ENCODE measurements around the gene N4BP2.
"Not testable (repeated sequence)": the region's sequence is repeated elsewhere in the genome, so short reads cannot be mapped to it uniquely, and the experiment has no call there.

The N4BP2 gene

GRCh38 chr4:40099010-40099409, 42.4 kb downstream of the N4BP2 start:
- Histone ChIP-seq H3K9ac (ENCODE audit: low read length) (no peak overlapping the region), H3K79me1 (replicated peaks; ENCODE audit: low read length, poor library complexity, severe bottlenecking) (peaks cover 11% of the 10 kb centered on the region), H2BK120ac (ENCODE audit: low read depth, low read length) (no peak overlapping the region), H3K9me3 (ENCODE audit: control insufficient read depth, low read length) (no peaks in the 10 kb centered on the region), H3K14ac (ENCODE audit: low read length in 2 of 2) (no peak overlapping the region), H3K4ac (ENCODE audit: low read depth in 1 of 2, low read length in 2 of 2) (no peak overlapping the region), H3K18ac (ENCODE audit: low read depth in 1 of 2, low read length in 2 of 2) (no peak overlapping the region), H4K91ac (ENCODE audit: low read length) (no peak overlapping the region), H2BK15ac (ENCODE audit: low read depth, poor library complexity, severe bottlenecking) (no peak overlapping the region), H2BK5ac (ENCODE audit: low read depth, low read length, poor library complexity, severe bottlenecking) (no peak overlapping the region), H3K4me3 (ENCODE audit: insufficient read depth in 1 of 2, low read depth in 1 of 2, low read length in 2 of 2) (no peak overlapping the region), H3K36me3 (ENCODE audit: control insufficient read depth in 1 of 2, insufficient read depth in 2 of 2, low read depth in 1 of 2, low read length in 2 of 2) (peaks cover 0 to 2% of the 10 kb centered on the region in 2 experiments), H3K4me1 (ENCODE audit: control insufficient read depth, insufficient read depth, low read depth, low read length) (no peaks in the 10 kb centered on the region), H4K8ac (ENCODE audit: low read length) (no peak overlapping the region), H3K4me2 (ENCODE audit: low read length, poor library complexity, severe bottlenecking) (no peak overlapping the region), H3K23ac (ENCODE audit: low read length in 2 of 2) (no peak overlapping the region), H3K27me3 (ENCODE audit: control insufficient read depth in 1 of 2, insufficient read depth in 1 of 2, low read length in 2 of 2) (no peaks in the 10 kb centered on the region), H2AFZ (ENCODE audit: low read depth, low read length) (no peak overlapping the region), H2AK5ac (ENCODE audit: low read length, severe bottlenecking) (no peak overlapping the region), H2BK12ac (ENCODE audit: low read length in 2 of 2) (no peak overlapping the region), H3K27ac (ENCODE audit: low read length, poor library complexity, severe bottlenecking) (no peak overlapping the region)
- over 99% methylated on average over 8 of the region's 8 CpGs for WGBS
- no peak for DNase-seq

- H3K27ac ChIP-seq (ENCODE audit: low read length, poor library complexity, severe bottlenecking); H4K8ac ChIP-seq (ENCODE audit: low read length); H2BK15ac ChIP-seq (ENCODE audit: low read depth, poor library complexity, severe bottlenecking); H2BK5ac ChIP-seq (ENCODE audit: low read depth, low read length, poor library complexity, severe bottlenecking); H3K4me3 ChIP-seq (ENCODE audit: insufficient read depth in 1 of 2, low read depth in 1 of 2, low read length in 2 of 2); H3K9me3 ChIP-seq (ENCODE audit: control insufficient read depth, low read length); H3K4ac ChIP-seq (ENCODE audit: low read depth in 1 of 2, low read length in 2 of 2); H3K18ac ChIP-seq (ENCODE audit: low read depth in 1 of 2, low read length in 2 of 2); H2BK12ac ChIP-seq (ENCODE audit: low read length in 2 of 2); H2BK120ac ChIP-seq (ENCODE audit: low read depth, low read length); H3K27me3 ChIP-seq (ENCODE audit: control insufficient read depth in 1 of 2, insufficient read depth in 1 of 2, low read length in 2 of 2); H2AK5ac ChIP-seq (ENCODE audit: low read length, severe bottlenecking); H3K14ac ChIP-seq (ENCODE audit: low read length in 2 of 2); DNase-seq; H3K9ac ChIP-seq (ENCODE audit: low read length); H3K4me2 ChIP-seq (ENCODE audit: low read length, poor library complexity, severe bottlenecking); H3K36me3 ChIP-seq (ENCODE audit: control insufficient read depth in 1 of 2, insufficient read depth in 2 of 2, low read depth in 1 of 2, low read length in 2 of 2); H4K91ac ChIP-seq (ENCODE audit: low read length); H3K23ac ChIP-seq (ENCODE audit: low read length in 2 of 2); H2AFZ ChIP-seq (ENCODE audit: low read depth, low read length); H3K79me1 ChIP-seq (replicated peaks; ENCODE audit: low read length, poor library complexity, severe bottlenecking); H3K4me1 ChIP-seq (ENCODE audit: control insufficient read depth, insufficient read depth, low read depth, low read length): not testable (repeated sequence)
- WGBS = 98% methylated on average over 4 of the region's 4 CpGs
These were observed 50.5 kb downstream of the N4BP2 start for GRCh38 chr4:40107150-40107549.

DNA sequence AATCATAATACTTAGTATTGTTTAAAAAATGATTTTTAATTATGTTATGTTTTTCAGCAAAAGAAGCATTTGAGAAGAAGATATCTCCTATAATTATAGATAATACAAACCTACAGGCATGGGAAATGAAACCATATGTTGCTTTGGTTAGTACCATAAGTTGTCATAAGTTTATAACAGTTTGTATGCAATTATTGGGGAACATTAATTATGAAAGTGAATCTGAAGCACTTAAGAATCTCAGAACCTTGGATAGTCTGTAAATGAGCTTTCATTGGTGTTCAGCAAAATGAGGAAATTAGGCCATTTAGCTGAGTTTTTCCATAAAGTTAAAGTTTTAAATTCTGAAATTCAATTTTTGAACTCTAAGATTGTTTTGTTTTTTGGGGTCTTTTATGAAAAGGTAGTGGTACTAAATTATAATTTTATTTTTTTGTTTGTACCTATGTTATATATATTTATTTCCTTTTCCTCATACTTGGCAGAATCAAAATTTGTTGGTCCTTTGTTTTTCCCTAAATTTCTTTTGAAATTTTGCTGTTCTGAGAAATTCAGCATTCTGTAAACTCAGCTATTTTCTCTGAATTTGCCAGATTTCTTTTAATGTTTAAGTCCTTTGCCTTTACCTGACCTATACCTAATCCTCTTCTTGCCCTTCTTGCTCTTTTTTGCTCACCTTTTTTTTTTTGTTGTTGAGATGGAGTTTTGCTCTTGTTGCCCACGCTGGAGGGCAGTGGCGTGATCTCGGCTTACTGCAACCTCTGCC, 55.6 kb downstream of the N4BP2 start:
- H3K18ac ChIP-seq (ENCODE audit: low read depth in 1 of 2, low read length in 2 of 2) = no peak overlapping the region
- no peaks in the 10 kb centered on the region for H3K27me3 ChIP-seq (ENCODE audit: control insufficient read depth in 1 of 2, insufficient read depth in 1 of 2, low read length in 2 of 2)
- H3K4me1 ChIP-seq (ENCODE audit: control insufficient read depth, insufficient read depth, low read depth, low read length) = no peaks in the 10 kb centered on the region
- no peak for DNase-seq
- no peak overlapping the region for H3K23ac ChIP-seq (ENCODE audit: low read length in 2 of 2)
- no peak overlapping the region for H4K8ac ChIP-seq (ENCODE audit: low read length)
- no peak overlapping the region for H2BK120ac ChIP-seq (ENCODE audit: low read depth, low read length)
- peaks cover 3 to 7% of the 10 kb centered on the region in 2 experiments for H3K36me3 ChIP-seq (ENCODE audit: control insufficient read depth in 1 of 2, insufficient read depth in 2 of 2, low read depth in 1 of 2, low read length in 2 of 2)
- H2AFZ ChIP-seq (ENCODE audit: low read depth, low read length) = no peak overlapping the region
- H3K4me2 ChIP-seq (ENCODE audit: low read length, poor library complexity, severe bottlenecking) = no peak overlapping the region
- no peak overlapping the region for H3K4ac ChIP-seq (ENCODE audit: low read depth in 1 of 2, low read length in 2 of 2)
- H2BK15ac ChIP-seq (ENCODE audit: low read depth, poor library complexity, severe bottlenecking) = no peak overlapping the region
- H3K79me1 ChIP-seq (replicated peaks; ENCODE audit: low read length, poor library complexity, severe bottlenecking) = no peaks in the 10 kb centered on the region
- H2AK5ac ChIP-seq (ENCODE audit: low read length, severe bottlenecking) = no peak overlapping the region
- no peak overlapping the region for H2BK12ac ChIP-seq (ENCODE audit: low read length in 2 of 2)
- H3K9ac ChIP-seq (ENCODE audit: low read length) = no peak overlapping the region
- no peaks in the 10 kb centered on the region for H3K9me3 ChIP-seq (ENCODE audit: control insufficient read depth, low read length)
- no peak overlapping the region for H3K14ac ChIP-seq (ENCODE audit: low read length in 2 of 2)
- WGBS = 98% methylated on average over 3 of the region's 3 CpGs
- H3K27ac ChIP-seq (ENCODE audit: low read length, poor library complexity, severe bottlenecking) = no peak overlapping the region
- no peak overlapping the region for H2BK5ac ChIP-seq (ENCODE audit: low read depth, low read length, poor library complexity, severe bottlenecking)
- H4K91ac ChIP-seq (ENCODE audit: low read length) = no peak overlapping the region
- H3K4me3 ChIP-seq (ENCODE audit: insufficient read depth in 1 of 2, low read depth in 1 of 2, low read length in 2 of 2) = no peak overlapping the region

DNA sequence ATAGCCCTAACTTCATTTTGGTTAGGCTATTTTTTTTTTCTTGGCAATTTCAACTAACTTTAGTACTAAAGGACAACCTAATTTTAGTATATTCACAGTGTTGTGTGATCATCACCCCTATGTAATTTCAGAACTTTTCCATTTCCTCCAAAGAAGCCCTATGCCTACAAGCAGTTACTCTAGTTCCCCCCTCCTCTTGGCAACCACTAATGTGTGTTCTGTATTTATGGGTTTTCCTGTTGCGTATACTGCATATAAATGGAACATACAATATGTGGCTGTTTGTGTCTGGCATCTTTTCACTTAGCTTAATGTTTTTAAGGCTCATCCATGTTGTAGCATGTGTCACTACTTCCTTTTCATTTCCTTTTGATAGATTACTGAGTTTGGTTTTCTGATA, 57.6 kb downstream of the N4BP2 start:
- H3K23ac ChIP-seq (ENCODE audit: low read length in 2 of 2) = no peak overlapping the region
- peaks cover 3 to 7% of the 10 kb centered on the region in 2 experiments for H3K36me3 ChIP-seq (ENCODE audit: control insufficient read depth in 1 of 2, insufficient read depth in 2 of 2, low read depth in 1 of 2, low read length in 2 of 2)
- no peak overlapping the region for H2BK5ac ChIP-seq (ENCODE audit: low read depth, low read length, poor library complexity, severe bottlenecking)
- H3K9ac ChIP-seq (ENCODE audit: low read length) = no peak overlapping the region
- no peak overlapping the region for H2BK15ac ChIP-seq (ENCODE audit: low read depth, poor library complexity, severe bottlenecking)
- H4K91ac ChIP-seq (ENCODE audit: low read length) = no peak overlapping the region
- H2BK12ac ChIP-seq (ENCODE audit: low read length in 2 of 2) = no peak overlapping the region
- H2AFZ ChIP-seq (ENCODE audit: low read depth, low read length) = no peak overlapping the region
- no peak overlapping the region for H4K8ac ChIP-seq (ENCODE audit: low read length)
- no peak overlapping the region for H3K14ac ChIP-seq (ENCODE audit: low read length in 2 of 2)
- H3K4ac ChIP-seq (ENCODE audit: low read depth in 1 of 2, low read length in 2 of 2) = no peak overlapping the region
- H3K27ac ChIP-seq (ENCODE audit: low read length, poor library complexity, severe bottlenecking) = no peak overlapping the region
- H3K9me3 ChIP-seq (ENCODE audit: control insufficient read depth, low read length) = no peaks in the 10 kb centered on the region
- H2AK5ac ChIP-seq (ENCODE audit: low read length, severe bottlenecking) = no peak overlapping the region
- no peak overlapping the region for H3K4me3 ChIP-seq (ENCODE audit: insufficient read depth in 1 of 2, low read depth in 1 of 2, low read length in 2 of 2)
- no peaks in the 10 kb centered on the region for H3K27me3 ChIP-seq (ENCODE audit: control insufficient read depth in 1 of 2, insufficient read depth in 1 of 2, low read length in 2 of 2)
- no peaks in the 10 kb centered on the region for H3K4me1 ChIP-seq (ENCODE audit: control insufficient read depth, insufficient read depth, low read depth, low read length)
- no peak overlapping the region for H3K4me2 ChIP-seq (ENCODE audit: low read length, poor library complexity, severe bottlenecking)
- no peaks in the 10 kb centered on the region for H3K79me1 ChIP-seq (replicated peaks; ENCODE audit: low read length, poor library complexity, severe bottlenecking)
- H2BK120ac ChIP-seq (ENCODE audit: low read depth, low read length) = no peak overlapping the region
- no peak overlapping the region for H3K18ac ChIP-seq (ENCODE audit: low read depth in 1 of 2, low read length in 2 of 2)
- no CpG with 5 or more reads among the region's 1 CpG for WGBS
- DNase-seq = no peak

Measured in mesenchymal stem cell (in vitro differentiated cells and primary cell).